PC-9 (cell line): ENCODE data around the gene SCAMP1. TPM values are rescaled to one million over a fixed set of nuclear protein-coding genes. Genes with fewer than 3 reads are reported as not detected.
A peak's percentile ranks its signal among the peaks of the same experiment; 100 is the strongest.

Experiments
- BruUV-seq: library from RNA; stranded (reverse); fragments of 400-500 nt; replicated peaks from 2 replicates; lab custom pipeline; 2021; lab: Mats Ljungman, UMichigan
- CTCF ChIA-PET: fragments of 300-600 bp; sonication (Branson Sonifier 250); formaldehyde crosslinking; loops from one replicate; lab custom pipeline; 2022; ENCODE audit warnings: antibody characterized with exemption; lab: Charles Lee
- POLR2A ChIA-PET: fragments of 300-600 bp; sonication (Branson Sonifier 250); formaldehyde crosslinking; loops from one replicate; lab custom pipeline; 2022; ENCODE audit warnings: antibody characterized with exemption; ENCODE audit not compliant: unreplicated experiment; lab: Charles Lee
- DNase-seq, 2 experiments: peaks; one replicate each; pipeline versions ENCODE4 v3.0.0 to v3.0.0-alpha.2; 2015 to 2022; ENCODE audit warnings: mixed read lengths in 1 of 2
- H2AFZ ChIP-seq: fragments of 200-600 bp; sonication (generic); 2 replicates; pipeline ENCODE4 v1.8.1; 2017; ENCODE audit warnings: antibody characterized with exemption
- H3F3A ChIP-seq: fragments of 200-600 bp; sonication (generic); 2 replicates; pipeline ENCODE4 v1.8.1; 2017; ENCODE audit warnings: antibody characterized with exemption, mild to moderate bottlenecking, low read depth; ENCODE audit not compliant: insufficient read depth
- H3K27ac ChIP-seq: fragments of 200-600 bp; sonication (generic); 2 replicates; pipeline ENCODE4 v1.6.1; 2016; ENCODE audit warnings: mixed run types
- H3K27me3 ChIP-seq: fragments of 200-600 bp; sonication (generic); 2 replicates; pipeline ENCODE4 v1.6.1; 2016; ENCODE audit warnings: low read depth, mixed run types; ENCODE audit not compliant: insufficient read depth
- H3K36me3 ChIP-seq: fragments of 200-600 bp; sonication (generic); 2 replicates; pipeline ENCODE4 v1.6.1; 2016; ENCODE audit warnings: low read depth, mixed run types
- H3K4me1 ChIP-seq: fragments of 200-600 bp; sonication (generic); replicated peaks from 2 replicates; pipeline ENCODE4 v1.6.1; 2016; ENCODE audit warnings: mixed run types; ENCODE audit not compliant: insufficient read depth
- H3K4me2 ChIP-seq: fragments of 200-600 bp; sonication (generic); 2 replicates; pipeline ENCODE4 v1.6.1; 2017; ENCODE audit warnings: mixed run types
- H3K4me3 ChIP-seq: fragments of 200-600 bp; sonication (generic); 2 replicates; pipeline ENCODE4 v1.6.1; 2016; ENCODE audit warnings: mixed run types
- H3K79me2 ChIP-seq: fragments of 200-600 bp; sonication (generic); 2 replicates; pipeline ENCODE4 v1.6.1; 2017; ENCODE audit warnings: low read depth, mixed run types
- H3K9me2 ChIP-seq: fragments of 200-600 bp; sonication (generic); 2 replicates; pipeline ENCODE4 v1.8.1; 2017; ENCODE audit warnings: mild to moderate bottlenecking; ENCODE audit not compliant: insufficient read depth
- H3K9me3 ChIP-seq: fragments of 200-600 bp; sonication (generic); 2 replicates; pipeline ENCODE4 v1.8.1; 2016; ENCODE audit warnings: low read depth; ENCODE audit not compliant: insufficient read depth
- H4K20me1 ChIP-seq: fragments of 200-600 bp; sonication (generic); 2 replicates; pipeline ENCODE4 v1.8.1; 2017; ENCODE audit not compliant: insufficient read depth
- EZH2 ChIP-seq: fragments of 200-600 bp; sonication (generic); IDR thresholded peaks from 2 replicates; pipeline ENCODE4 v1.8.0; 2017; ENCODE audit warnings: antibody characterized with exemption, low read depth
- intact Hi-C: fragments of 100-400 bp; cut with micrococcal nuclease; formaldehyde crosslinking; loops from one replicate; pipeline ENCODE4 v1.10.0; 2022; ENCODE audit not compliant: unreplicated experiment
- total RNA-seq: library from RNA; stranded (reverse); gene quantifications from 2 replicates; pipeline ENCODE4 v1.2.3, GENCODE V29; 2021
- TF ChIP-seq, protein P1 (sequence below): fragments of 200-600 bp; sonication (generic); conservative IDR thresholded peaks from 2 replicates; pipeline ENCODE4 v1.6.1; 2017; ENCODE audit warnings: mixed run types, antibody characterized with exemption, mild to moderate bottlenecking, moderate library complexity

The SCAMP1 gene
- total RNA-seq, 1 experiment from 2014 or later, result 38.7 TPM

DNA sequence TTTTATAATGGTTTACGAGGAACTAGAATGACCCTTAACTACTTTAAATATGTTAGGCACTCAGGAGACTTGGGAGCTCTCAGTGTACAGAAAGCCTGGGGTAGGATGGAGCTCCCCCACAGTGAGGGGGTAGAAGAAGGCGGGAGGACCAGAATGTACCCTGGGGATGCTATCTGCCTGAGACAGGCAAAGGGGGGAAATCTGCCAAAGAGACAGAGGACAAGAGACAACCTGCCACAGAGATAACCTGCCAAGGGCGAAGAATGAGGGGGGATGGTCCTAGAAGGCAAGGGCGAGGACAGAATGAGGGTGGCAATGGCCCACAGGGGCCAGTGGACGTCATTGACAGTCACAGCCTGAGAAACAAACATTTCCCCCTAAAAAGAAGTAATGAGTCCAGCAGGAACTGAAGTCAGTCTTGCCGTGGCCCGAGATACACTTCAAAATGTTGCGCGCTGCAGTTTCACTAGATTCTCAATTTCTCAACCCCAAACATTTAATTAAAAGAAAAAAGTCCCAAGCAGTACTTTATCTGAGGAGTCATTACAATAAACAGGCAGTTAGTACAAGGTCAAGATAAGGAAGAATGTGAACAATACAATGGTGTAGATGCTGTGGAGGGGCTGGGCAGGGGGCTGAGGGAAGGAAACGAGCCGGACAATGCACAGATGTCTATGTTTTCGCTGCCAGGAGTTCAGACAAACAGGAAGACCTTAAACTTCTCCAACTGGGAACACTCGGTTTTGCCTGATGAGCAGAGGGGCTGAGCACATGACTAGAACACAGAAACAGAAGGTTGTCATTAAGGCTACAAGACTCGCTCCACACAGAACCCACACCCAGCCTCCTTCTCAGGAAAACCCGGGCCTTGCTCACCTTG is 163.1 kb downstream of the SCAMP1 start:
- POLR2A ChIA-PET, result no interaction called here
- CTCF ChIA-PET, result no interaction called here
- H2AFZ ChIP-seq, result no peak overlapping the region
- H3K4me2 ChIP-seq, result no peak overlapping the region
- no peak overlapping the region for H3K27ac ChIP-seq
- intact Hi-C loops, result no loop called here
- H4K20me1 ChIP-seq, result no peaks in the 10 kb centered on the region
- H3K79me2 ChIP-seq, result peaks cover 26% of the 10 kb centered on the region; the same call in 1 of the 2 replicates
- no TSS peak for BruUV-seq
- H3K27me3 ChIP-seq, result no peaks in the 10 kb centered on the region
- DNase-seq, result no peak
- no peaks in the 10 kb centered on the region for H3K9me2 ChIP-seq
- peaks cover 13% of the 10 kb centered on the region; the same call in 1 of the 2 replicates for H3F3A ChIP-seq
- no peak overlapping the region for H3K4me3 ChIP-seq
- TF ChIP-seq EZH2, result no peak
- TF ChIP-seq, protein P1, sequence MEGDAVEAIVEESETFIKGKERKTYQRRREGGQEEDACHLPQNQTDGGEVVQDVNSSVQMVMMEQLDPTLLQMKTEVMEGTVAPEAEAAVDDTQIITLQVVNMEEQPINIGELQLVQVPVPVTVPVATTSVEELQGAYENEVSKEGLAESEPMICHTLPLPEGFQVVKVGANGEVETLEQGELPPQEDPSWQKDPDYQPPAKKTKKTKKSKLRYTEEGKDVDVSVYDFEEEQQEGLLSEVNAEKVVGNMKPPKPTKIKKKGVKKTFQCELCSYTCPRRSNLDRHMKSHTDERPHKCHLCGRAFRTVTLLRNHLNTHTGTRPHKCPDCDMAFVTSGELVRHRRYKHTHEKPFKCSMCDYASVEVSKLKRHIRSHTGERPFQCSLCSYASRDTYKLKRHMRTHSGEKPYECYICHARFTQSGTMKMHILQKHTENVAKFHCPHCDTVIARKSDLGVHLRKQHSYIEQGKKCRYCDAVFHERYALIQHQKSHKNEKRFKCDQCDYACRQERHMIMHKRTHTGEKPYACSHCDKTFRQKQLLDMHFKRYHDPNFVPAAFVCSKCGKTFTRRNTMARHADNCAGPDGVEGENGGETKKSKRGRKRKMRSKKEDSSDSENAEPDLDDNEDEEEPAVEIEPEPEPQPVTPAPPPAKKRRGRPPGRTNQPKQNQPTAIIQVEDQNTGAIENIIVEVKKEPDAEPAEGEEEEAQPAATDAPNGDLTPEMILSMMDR, result no peak
- H3K9me3 ChIP-seq, result no peaks in the 10 kb centered on the region; the same call in 1 of the 2 replicates
- no peaks in the 10 kb centered on the region for H3K36me3 ChIP-seq
- H3K4me1 ChIP-seq, result peaks cover 36% of the 10 kb centered on the region

DNA sequence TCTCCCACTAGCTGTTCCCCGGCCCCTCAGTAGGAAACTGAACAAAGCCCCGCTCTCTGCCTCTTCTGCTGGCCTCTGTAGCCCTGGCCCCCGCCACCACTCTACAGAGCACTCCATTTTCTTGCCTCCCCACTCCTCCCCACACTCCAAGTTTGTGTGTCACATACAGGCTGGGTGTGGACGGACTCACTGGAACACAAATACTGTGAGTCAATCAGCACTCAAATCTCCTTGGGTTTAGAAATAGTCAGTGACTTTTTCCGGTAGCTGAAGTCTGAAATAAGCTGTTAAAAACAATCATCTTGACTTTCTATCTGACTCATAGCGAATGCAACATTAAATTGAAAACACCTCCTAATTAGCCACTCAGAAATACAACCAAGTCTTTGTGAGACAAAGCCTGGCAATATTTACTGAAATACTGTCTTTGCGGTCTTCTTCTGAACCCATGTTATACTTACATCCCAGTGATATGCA is 165.7 kb downstream of the SCAMP1 start:
- Histone ChIP-seq H3K9me3 (no peaks in the 10 kb centered on the region; the same call in 1 of the 2 replicates), H3K27me3 (no peaks in the 10 kb centered on the region), H3K79me2 (peaks cover 28% of the 10 kb centered on the region; the same call in 1 of the 2 replicates), H3K27ac (no peak overlapping the region), H2AFZ (no peak overlapping the region), H3K4me2 (no peak overlapping the region), H3K36me3 (no peaks in the 10 kb centered on the region), H3K9me2 (no peaks in the 10 kb centered on the region), H3K4me1 (peaks cover 44% of the 10 kb centered on the region), H3F3A (peaks cover 25% of the 10 kb centered on the region), H4K20me1 (no peaks in the 10 kb centered on the region), H3K4me3 (no peak overlapping the region)
- ChIA-PET POLR2A (interaction anchor here (0.5 to 0.7 kb wide), 2 partner anchors 14 to 195 kb away, joined by 8 to 12 read pairs; no protein-coding TSS in a partner anchor), CTCF (interaction anchor here (1.0 kb wide), 1 partner anchor 20 kb away, joined by 10 read pairs; no protein-coding TSS in a partner anchor)
- intact Hi-C loops, result no loop called here
- no peak for DNase-seq
- no peak for TF ChIP-seq EZH2
- TF ChIP-seq, protein P1, result no peak
- no TSS peak for BruUV-seq

DNA sequence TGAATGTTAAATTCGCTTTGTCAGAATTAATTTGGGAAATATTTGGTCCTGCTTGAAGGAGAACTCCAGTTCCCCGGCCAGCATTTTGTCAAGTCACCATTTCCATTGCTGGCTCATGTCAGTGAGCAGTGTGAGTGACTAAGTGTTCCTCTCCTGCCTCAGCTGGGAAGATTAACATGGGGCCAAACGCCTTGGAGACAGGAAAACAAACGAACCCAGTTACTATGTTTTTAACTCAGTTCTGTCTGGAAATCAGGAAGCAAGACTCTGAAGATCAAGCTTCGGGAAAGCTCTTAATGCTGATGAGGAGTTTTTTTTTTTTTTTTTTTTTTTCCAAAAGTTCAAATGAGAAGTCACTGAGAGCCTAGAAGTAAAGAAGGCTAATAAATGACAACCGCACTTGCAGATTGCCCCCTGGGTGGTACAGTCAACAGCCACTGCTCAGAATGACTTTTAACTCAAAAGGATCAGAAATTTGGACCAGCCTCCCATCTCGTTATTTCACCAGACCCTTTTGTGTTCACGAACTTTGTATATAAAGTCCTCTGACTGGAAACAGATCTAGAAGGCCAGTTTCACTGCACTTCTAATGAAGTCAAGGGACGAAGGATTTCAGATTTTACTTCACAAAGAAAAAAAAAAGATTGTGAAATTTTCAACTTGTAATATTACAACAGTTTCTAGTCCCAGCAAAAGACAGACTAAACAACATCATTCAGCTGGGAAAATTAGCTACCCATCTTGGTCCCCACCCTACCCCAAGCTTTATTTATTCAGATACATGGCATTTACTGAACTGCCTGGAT is 166.8 kb downstream of the SCAMP1 start:
- no peak for TF ChIP-seq EZH2
- TF ChIP-seq, protein P1, result no peak
- no TSS peak for BruUV-seq
- POLR2A ChIA-PET, result no interaction called here
- H3K36me3 ChIP-seq, result no peaks in the 10 kb centered on the region
- H3K27ac ChIP-seq, result no peak overlapping the region
- peaks cover 46% of the 10 kb centered on the region for H3K4me1 ChIP-seq
- no peaks in the 10 kb centered on the region for H3K9me2 ChIP-seq
- H3K9me3 ChIP-seq, result no peaks in the 10 kb centered on the region; the same call in 1 of the 2 replicates
- intact Hi-C loops, result no loop called here
- no peak overlapping the region for H3K4me2 ChIP-seq
- CTCF ChIA-PET, result interaction anchor here (1.0 kb wide), 1 partner anchor 22 kb away, joined by 10 read pairs; no protein-coding TSS in a partner anchor
- H3K79me2 ChIP-seq, result peaks cover 28% of the 10 kb centered on the region; the same call in 1 of the 2 replicates
- no peak overlapping the region for H3K4me3 ChIP-seq
- no peak overlapping the region for H2AFZ ChIP-seq
- no peaks in the 10 kb centered on the region for H3K27me3 ChIP-seq
- peak in 1 of 2 experiments; percentile 70 for DNase-seq
- peaks cover 25% of the 10 kb centered on the region for H3F3A ChIP-seq
- H4K20me1 ChIP-seq, result no peaks in the 10 kb centered on the region
